Endothelial cell of umbilical vein (primary cell): ENCODE measurements around the gene STIMATE. TPM values are rescaled to one million over a fixed set of nuclear protein-coding genes. Genes with fewer than 3 reads are reported as not detected.

Source experiments
- BruUV-seq: library from RNA; stranded (reverse); fragments of 400-500 nt; replicated peaks from 2 replicates; lab custom pipeline; 2021; lab: Mats Ljungman, UMichigan
- CTCF ChIA-PET: fragments of 300-600, 350-600 bp; sonication (Branson Sonifier 250); formaldehyde crosslinking; loops from one replicate; lab custom pipeline; 2021; ENCODE audit warnings: antibody characterized with exemption, inconsistent platforms; lab: Charles Lee
- POLR2A ChIA-PET: fragments of 300-600, 350-600 bp; sonication (Branson Sonifier 250); formaldehyde crosslinking; loops from one replicate; lab custom pipeline; 2021; ENCODE audit warnings: antibody characterized with exemption, inconsistent platforms; lab: Charles Lee
- DNase-seq: peaks from one replicate; pipeline ENCODE4 v3.0.0-alpha.2; 2011; ENCODE audit warnings: low read depth, low spot score
- FAIRE-seq: peaks from 2 replicates; lab custom pipeline; 2011; peaks lifted over from hg19 to GRCh38; lab: Jason Lieb, UNC
- H2AFZ ChIP-seq: 2 replicates; pipeline ENCODE4 v1.6.0; 2012; ENCODE audit warnings: low read depth, low read length, control low read depth, inconsistent platforms
- H3K27ac ChIP-seq: 2 replicates; pipeline ENCODE4 v1.5.1; 2011; ENCODE audit warnings: low read depth, mild to moderate bottlenecking, control low read depth, low read length, moderate library complexity; ENCODE audit not compliant: insufficient read depth
- H3K27me3 ChIP-seq, 2 experiments: 2 replicates each; pipeline versions ENCODE4 v1.6.0 to v1.6.1; 2011; ENCODE audit warnings: low read length in 2 of 2, mixed read lengths in 1 of 2; ENCODE audit not compliant: control insufficient read depth in 2 of 2, insufficient read depth in 2 of 2
- H3K36me3 ChIP-seq, 2 experiments: 2 replicates in 1 of 2; 3 replicates in 1 of 2; pipeline ENCODE4 v1.5.1; 2011; ENCODE audit warnings: low read length in 2 of 2, mild to moderate bottlenecking in 1 of 2, moderate library complexity in 1 of 2; ENCODE audit not compliant: control insufficient read depth in 2 of 2, insufficient read depth in 2 of 2; ENCODE audit errors: extremely low read depth in 1 of 2
- H3K4me1 ChIP-seq: 3 replicates; pipeline ENCODE4 v1.5.1; 2011; ENCODE audit warnings: mild to moderate bottlenecking, low read length; ENCODE audit not compliant: control insufficient read depth, insufficient read depth; ENCODE audit errors: extremely low read depth
- H3K4me2 ChIP-seq: 2 replicates; pipeline ENCODE4 v1.6.1; 2011; ENCODE audit warnings: low read length, control low read depth, mixed read lengths; ENCODE audit not compliant: insufficient read depth
- H3K4me3 ChIP-seq, 3 experiments: fragments of 200-600 bp in 1 of 3; sonication (generic), shearing (Covaris generic) in 1 of 3; replicated peaks in 1 of 3; 2 replicates each; pipeline ENCODE4 v1.5.1; 2011 to 2016; ENCODE audit warnings: control low read depth in 3 of 3, low read length in 3 of 3, mild to moderate bottlenecking in 2 of 3, inconsistent platforms in 1 of 3, low read depth in 1 of 3, moderate library complexity in 1 of 3; ENCODE audit not compliant: insufficient read depth in 1 of 3
- H3K79me2 ChIP-seq: 2 replicates; pipeline ENCODE4 v1.6.0; 2012; ENCODE audit warnings: low read length, inconsistent platforms; ENCODE audit not compliant: control insufficient read depth, insufficient read depth
- H3K9ac ChIP-seq: replicated peaks from 2 replicates; pipeline ENCODE3; 2011; ENCODE audit warnings: low read length, control low read depth; ENCODE audit not compliant: insufficient read depth; ENCODE audit errors: extremely low read depth
- H3K9me1 ChIP-seq: replicated peaks from 3 replicates; pipeline ENCODE4 v1.6.0; 2011; ENCODE audit warnings: mild to moderate bottlenecking, low read length; ENCODE audit not compliant: control insufficient read depth, insufficient read depth; ENCODE audit errors: extremely low read depth
- H3K9me3 ChIP-seq: replicated peaks from 2 replicates; pipeline ENCODE4 v1.5.1; 2012; ENCODE audit warnings: low read length, inconsistent platforms; ENCODE audit not compliant: control insufficient read depth, insufficient read depth
- H4K20me1 ChIP-seq: replicated peaks from 2 replicates; pipeline ENCODE3; 2011; ENCODE audit warnings: mild to moderate bottlenecking, low read length; ENCODE audit not compliant: control insufficient read depth, insufficient read depth; ENCODE audit errors: extremely low read depth
- CTCF ChIP-seq, 2 donors: IDR thresholded peaks; 1 replicate in 1 of 2; 2 replicates in 1 of 2; pipeline ENCODE4 v1.5.1; 2011; ENCODE audit warnings: low read length in 2 of 2, mild to moderate bottlenecking in 2 of 2, moderate library complexity in 2 of 2, control low read depth in 1 of 2, inconsistent platforms in 1 of 2, low read depth in 1 of 2; ENCODE audit not compliant: insufficient read depth in 1 of 2; ENCODE audit errors: extremely low read depth in 1 of 2
- EZH2 ChIP-seq: IDR thresholded peaks from 2 replicates; pipeline ENCODE4 v1.6.1; 2012; ENCODE audit warnings: borderline replicate concordance, low read depth, mild to moderate bottlenecking, moderate library complexity, low read length, inconsistent platforms; ENCODE audit not compliant: severe bottlenecking
- GATA2 ChIP-seq: IDR thresholded peaks from 2 replicates; pipeline ENCODE4 v1.7.0; 2011; ENCODE audit warnings: low read depth, mild to moderate bottlenecking, moderate library complexity, mixed read lengths, low read length; ENCODE audit not compliant: insufficient read length, insufficient read depth
- JUN ChIP-seq: IDR thresholded peaks from 2 replicates; pipeline ENCODE4 v1.6.1; 2011; ENCODE audit warnings: borderline replicate concordance, low read depth; ENCODE audit not compliant: insufficient read length, insufficient read depth
- POLR2AphosphoS5 ChIP-seq: IDR thresholded peaks from 2 replicates; pipeline ENCODE4 v1.6.1; 2012; ENCODE audit warnings: low read depth, mild to moderate bottlenecking, control low read depth, low read length, moderate library complexity; ENCODE audit not compliant: insufficient read depth
- dilution Hi-C: fragments of 300-500 bp; cut with MboI; formaldehyde crosslinking; loops from one replicate; pipeline ENCODE4 v1.15.0; 2019; ENCODE audit warnings: low sequenced_read_pairs; ENCODE audit not compliant: extremely low pct_ligation_motif_present
- intact Hi-C: fragments of 100-400 bp; cut with micrococcal nuclease; formaldehyde crosslinking; loops from one replicate; pipeline ENCODE4 v1.10.0; 2022
- polyA plus RNA-seq, 4 experiments: library from polyadenylated mRNA; depleted of rRNA in 3 of 4; stranded (reverse) in 3 of 4; unstranded in 1 of 4; fragments of >200 nt; gene quantifications; 2 replicates each; pipeline versions ENCODE4 v1.2.1 to v1.2.3, GENCODE V29; 2011 to 2012; ENCODE audit warnings: missing spikeins in 1 of 4
- total RNA-seq: library from RNA; stranded (reverse); gene quantifications from 2 replicates; pipeline ENCODE4 v1.2.3, GENCODE V29; 2021

The STIMATE gene
- total and polyA plus RNA-seq, 2 donors (not counting 3 experiments of a cell fraction or from before 2014, with no cell fraction given), result 18.2 to 24.0 TPM

- CTCF ChIA-PET, result interaction anchor here (1.2 to 2.5 kb wide), 5 partner anchors 10 to 141 kb away, joined by 7 to 11 read pairs (median 9); no protein-coding TSS in a partner anchor
- FAIRE-seq, result no peak
- no peak overlapping the region for H3K4me3 ChIP-seq
Measured at GRCh38 chr3:52846432-52846965, 50.8 kb downstream of the STIMATE start.

More at GRCh38 chr3:52846432-52846965, 50.8 kb downstream of the STIMATE start:
- Histone ChIP-seq H4K20me1 (no peaks in the 10 kb centered on the region), H3K9ac (no peak overlapping the region), H3K79me2 (no peaks in the 10 kb centered on the region), H3K27ac (no peak overlapping the region), H3K4me1 (no peaks in the 10 kb centered on the region), H2AFZ (no peak overlapping the region), H3K36me3 (peaks cover 0 to 2% of the 10 kb centered on the region in 2 experiments), H3K4me2 (no peak overlapping the region), H3K9me1 (no peaks in the 10 kb centered on the region), H3K9me3 (no peaks in the 10 kb centered on the region), H3K27me3 (no peaks in the 10 kb centered on the region)
- dilution Hi-C loops (no loop called here), intact Hi-C loops (no loop called here)
- no peak for DNase-seq
- POLR2A ChIA-PET, result no interaction called here
- no TSS peak for BruUV-seq
- TF ChIP-seq JUN, result no peak
- TF ChIP-seq EZH2, result no peak
- TF ChIP-seq POLR2AphosphoS5, result no peak
- no peak for TF ChIP-seq CTCF (IDR thresholded peaks at IDR 0.05; ENCODE audit: extremely low read depth in 1 of 2, insufficient read depth in 1 of 2, low read depth in 1 of 2, low read length in 2 of 2)
- no peak for TF ChIP-seq GATA2
